ENCODE data around the gene CHRNB1. TPM values are rescaled to one million over a fixed set of nuclear protein-coding genes. Genes with fewer than 3 reads are reported as not detected.

The CHRNB1 gene
- total and polyA plus RNA-seq, 2 donors (not counting 1 experiment from before 2014, with no cell fraction given) = 6.2 to 7.2 TPM

GRCh38 chr17:7440113-7440833, 4.6 kb upstream of the CHRNB1 start:
- peaks cover 0 to 38% (median 0%) of the 10 kb centered on the region in 3 donors for H3K9me3 ChIP-seq (ENCODE audit: control extremely low read depth in 1 of 3, control insufficient read depth in 2 of 3, insufficient read depth in 1 of 3, low read length in 2 of 3)
- CTCF ChIA-PET = interaction anchor here (1.1 to 3.6 kb wide), 7 partner anchors 11 to 549 kb away, joined by 3 to 15 read pairs (median 3); partner anchors contain the start of genes SENP3, SPEM3 and TP53
- POLR2A ChIA-PET = interaction anchor here (0.6 to 1.8 kb wide), 5 partner anchors 36 to 360 kb away, joined by 3 to 8 read pairs (median 6); partner anchors contain the start of genes POLR2A and ZBTB4
- H3K4me2 ChIP-seq (replicated peaks; ENCODE audit: low read depth, low read length, poor library complexity, severe bottlenecking) = peak overlapping the region; percentile 85
- intact Hi-C loops (cut with micrococcal nuclease) = no loop called here
- under 1% methylated on average over 37 of the region's 46 CpGs for WGBS (ENCODE audit: insufficient coverage)
- peak overlapping the region; percentile 11 to 54 (median 33) for H3K4me3 ChIP-seq (ENCODE audit: control extremely low read depth in 1 of 5, extremely low read depth in 1 of 5, insufficient read depth in 1 of 5, low read depth in 2 of 5, low read length in 4 of 5)
- Mint-ChIP-seq H3K4me3 (peak overlapping the region; percentile 83), H3K27ac (peak overlapping the region; percentile 65), H3K9me3 (ENCODE audit: insufficient read depth) (no peaks in the 10 kb centered on the region), H3K4me1 (peaks cover 51% of the 10 kb centered on the region), H3K27me3 (peaks cover 60% of the 10 kb centered on the region)
- ATAC-seq (ENCODE audit: low read depth) (no peak), DNase-seq (peak; percentile 62)
- peaks cover 58 to 61% of the 10 kb centered on the region in 2 donors for H3K4me1 ChIP-seq (ENCODE audit: control insufficient read depth in 2 of 2, insufficient read depth in 2 of 2, low read length in 2 of 2)
- peak overlapping the region; percentile 53 for H3K9ac ChIP-seq (ENCODE audit: low read length)
- TF ChIP-seq CTCF (IDR thresholded peaks at IDR 0.05) (no peak), EZH2 (IDR thresholded peaks at IDR 0.05; ENCODE audit: borderline replicate concordance, insufficient read depth, low read depth, low read length, poor library complexity, severe bottlenecking) (peak; percentile 28)
- no peak overlapping the region for H3K27ac ChIP-seq (ENCODE audit: low read length in 2 of 2)
- H2AFZ ChIP-seq (ENCODE audit: insufficient read depth, low read depth, low read length, poor library complexity, severe bottlenecking) = peak overlapping the region; percentile 35
- peaks cover 0 to 73% (median 45%) of the 10 kb centered on the region in 4 experiments for H3K27me3 ChIP-seq (replicated peaks in 1 of 4; ENCODE audit: control extremely low read depth in 1 of 4, control insufficient read depth in 3 of 4, insufficient read depth in 4 of 4, low read length in 3 of 4)
- peaks cover 49% of the 10 kb centered on the region for H4K20me1 ChIP-seq (ENCODE audit: control insufficient read depth, insufficient read depth, low read length, poor library complexity, severe bottlenecking)
- no peaks in the 10 kb centered on the region for H3K36me3 ChIP-seq (replicated peaks in 1 of 2; ENCODE audit: control extremely low read depth in 1 of 2, control insufficient read depth in 1 of 2, extremely low read depth in 1 of 2, insufficient read depth in 2 of 2, low read length in 1 of 2)
- H3K79me2 ChIP-seq (ENCODE audit: control insufficient read depth, insufficient read depth, low read length) = peaks cover 27% of the 10 kb centered on the region

GRCh38 chr17:7440834-7441195, 4.0 kb upstream of the CHRNB1 start:
- no peak overlapping the region for H2AFZ ChIP-seq (ENCODE audit: insufficient read depth, low read depth, low read length, poor library complexity, severe bottlenecking)
- H3K4me1 Mint-ChIP-seq = peaks cover 53% of the 10 kb centered on the region
- WGBS (ENCODE audit: insufficient coverage) = 6% methylated on average over 12 of the region's 12 CpGs

More at GRCh38 chr17:7440834-7441195, 4.0 kb upstream of the CHRNB1 start:
- Histone ChIP-seq H4K20me1 (ENCODE audit: control insufficient read depth, insufficient read depth, low read length, poor library complexity, severe bottlenecking) (peaks cover 49% of the 10 kb centered on the region), H3K4me1 (ENCODE audit: control insufficient read depth in 2 of 2, insufficient read depth in 2 of 2, low read length in 2 of 2) (peaks cover 64% of the 10 kb centered on the region in 2 donors), H3K27me3 (replicated peaks in 1 of 4; ENCODE audit: control extremely low read depth in 1 of 4, control insufficient read depth in 3 of 4, insufficient read depth in 4 of 4, low read length in 3 of 4) (peaks cover 0 to 79% (median 49%) of the 10 kb centered on the region in 4 experiments), H3K79me2 (ENCODE audit: control insufficient read depth, insufficient read depth, low read length) (peaks cover 27% of the 10 kb centered on the region), H3K27ac (ENCODE audit: low read length in 2 of 2) (no peak overlapping the region), H3K9me3 (ENCODE audit: control extremely low read depth in 1 of 3, control insufficient read depth in 2 of 3, insufficient read depth in 1 of 3, low read length in 2 of 3) (peaks cover 0 to 44% (median 0%) of the 10 kb centered on the region in 3 donors), H3K9ac (ENCODE audit: low read length) (peak overlapping the region; percentile 53), H3K36me3 (replicated peaks in 1 of 2; ENCODE audit: control extremely low read depth in 1 of 2, control insufficient read depth in 1 of 2, extremely low read depth in 1 of 2, insufficient read depth in 2 of 2, low read length in 1 of 2) (no peaks in the 10 kb centered on the region), H3K4me2 (replicated peaks; ENCODE audit: low read depth, low read length, poor library complexity, severe bottlenecking) (peak overlapping the region; percentile 85), H3K4me3 (ENCODE audit: control extremely low read depth in 1 of 5, extremely low read depth in 1 of 5, insufficient read depth in 1 of 5, low read depth in 2 of 5, low read length in 4 of 5) (no peak overlapping the region)
- intact Hi-C loops (cut with micrococcal nuclease) = no loop called here
- Mint-ChIP-seq H3K27me3 (peaks cover 66% of the 10 kb centered on the region), H3K27ac (no peak overlapping the region), H3K9me3 (ENCODE audit: insufficient read depth) (no peaks in the 10 kb centered on the region), H3K4me3 (peak overlapping the region; percentile 83)
- ChIA-PET CTCF (interaction anchor here (1.1 to 3.6 kb wide), 7 partner anchors 12 to 549 kb away, joined by 3 to 15 read pairs (median 3); partner anchors contain the start of genes SENP3, SPEM3 and TP53), POLR2A (interaction anchor here (0.6 to 1.8 kb wide), 6 partner anchors 33 to 134 kb away, joined by 3 to 10 read pairs (median 8); partner anchors contain the start of genes POLR2A and ZBTB4)
- ATAC-seq (ENCODE audit: low read depth) = no peak
- TF ChIP-seq EZH2 (IDR thresholded peaks at IDR 0.05; ENCODE audit: borderline replicate concordance, insufficient read depth, low read depth, low read length, poor library complexity, severe bottlenecking) (no peak), CTCF (IDR thresholded peaks at IDR 0.05) (no peak)
- peak; percentile 41 for DNase-seq
